WTC11 (cell line): ENCODE measurements around the gene BCO1. TPM values are rescaled to one million over a fixed set of nuclear protein-coding genes. Genes with fewer than 3 reads are reported as not detected.

Source experiments
- ATAC-seq: fragments of 200-7000 bp; cut with Tn5 transposase; 2 replicates; pipeline ENCODE4 v1.10.0; 2021; ENCODE audit warnings: mild to moderate bottlenecking, moderate library complexity
- CTCF ChIA-PET: fragments of 300-600 bp; sonication (Branson Sonifier 250); formaldehyde crosslinking; loops from one replicate; lab custom pipeline; 2021; ENCODE audit warnings: antibody characterized with exemption; lab: Charles Lee
- POLR2A ChIA-PET: fragments of 350-600 bp; sonication (Branson Sonifier 250); formaldehyde crosslinking; loops from one replicate; lab custom pipeline; 2021; ENCODE audit warnings: antibody characterized with exemption; lab: Charles Lee
- DNase-seq: peaks from one replicate; pipeline ENCODE4 v3.0.0; 2021; ENCODE audit warnings: low spot score
- H3K27ac Mint-ChIP-seq: 2 replicates; pipeline ENCODE4 v1.8.0; 2021; ENCODE audit warnings: mixed read lengths
- H3K27me3 Mint-ChIP-seq: 2 replicates; pipeline ENCODE4 v1.8.0; 2021; ENCODE audit warnings: low read depth, mild to moderate bottlenecking, moderate library complexity, mixed read lengths
- H3K36me3 Mint-ChIP-seq: 2 replicates; pipeline ENCODE4 v1.8.0; 2021; ENCODE audit warnings: mixed read lengths
- H3K4me1 Mint-ChIP-seq: 2 replicates; pipeline ENCODE4 v1.8.0; 2022; ENCODE audit warnings: mixed read lengths
- H3K4me3 Mint-ChIP-seq: 2 replicates; pipeline ENCODE4 v1.8.0; 2021; ENCODE audit warnings: mild to moderate bottlenecking, moderate library complexity, mixed read lengths
- H3K9me3 Mint-ChIP-seq: 2 replicates; pipeline ENCODE4 v1.8.0; 2021; ENCODE audit warnings: mixed read lengths
- ARID4B ChIP-seq: sonication (generic); formaldehyde crosslinking; IDR thresholded peaks from 2 replicates; pipeline ENCODE4 v1.8.0; 2023; ENCODE audit warnings: missing genetic modification reagents, mild to moderate bottlenecking, borderline replicate concordance
- CTCF ChIP-seq: fragments of 200-600 bp; IDR thresholded peaks from 2 replicates; pipeline ENCODE4 v1.8.0; 2022; ENCODE audit warnings: antibody characterized with exemption
- ELF4 ChIP-seq: sonication (generic); formaldehyde crosslinking; IDR thresholded peaks from 2 replicates; pipeline ENCODE4 v1.8.1; 2022; ENCODE audit warnings: low read depth, mild to moderate bottlenecking, moderate library complexity, missing genetic modification reagents
- FOXK1 ChIP-seq: sonication (generic); formaldehyde crosslinking; IDR thresholded peaks from 2 replicates; pipeline ENCODE4 v1.8.0; 2022; ENCODE audit warnings: mild to moderate bottlenecking, moderate library complexity, missing genetic modification reagents
- FOXP4 ChIP-seq: sonication (generic); formaldehyde crosslinking; IDR thresholded peaks from 2 replicates; pipeline ENCODE4 v1.8.0; 2022; ENCODE audit warnings: mild to moderate bottlenecking, missing genetic modification reagents
- IRF2 ChIP-seq: sonication (generic); formaldehyde crosslinking; IDR thresholded peaks from 2 replicates; pipeline ENCODE4 v1.8.0; 2022; ENCODE audit warnings: low read depth, missing genetic modification reagents, borderline replicate concordance
- JAZF1 ChIP-seq: fragments of 250-450 bp; sonication (Bioruptor Pico); IDR thresholded peaks from 2 replicates; pipeline ENCODE4 v1.9.0; 2021; ENCODE audit warnings: moderate library complexity, mild to moderate bottlenecking, inconsistent platforms
- MLX ChIP-seq: sonication (generic); formaldehyde crosslinking; IDR thresholded peaks from 2 replicates; pipeline ENCODE4 v1.8.1; 2023; ENCODE audit warnings: mild to moderate bottlenecking, missing genetic modification reagents, moderate library complexity
- MXD4 ChIP-seq: fragments of 250-450 bp; sonication (Bioruptor Pico); IDR thresholded peaks from 2 replicates; pipeline ENCODE4 v1.8.0; 2021; ENCODE audit warnings: mild to moderate bottlenecking, moderate library complexity, borderline replicate concordance
- NFATC4 ChIP-seq: fragments of 250-450 bp; sonication (Bioruptor Pico); IDR thresholded peaks from 2 replicates; pipeline ENCODE4 v1.9.0; 2021; ENCODE audit warnings: mild to moderate bottlenecking
- PREB ChIP-seq: sonication (generic); formaldehyde crosslinking; IDR thresholded peaks from 2 replicates; pipeline ENCODE4 v1.8.1; 2022; ENCODE audit warnings: mild to moderate bottlenecking, missing genetic modification reagents, moderate library complexity, borderline replicate concordance
- SMAD4 ChIP-seq: sonication (generic); formaldehyde crosslinking; IDR thresholded peaks from 2 replicates; pipeline ENCODE4 v1.8.0; 2022; ENCODE audit warnings: mild to moderate bottlenecking, missing genetic modification reagents
- STAT6 ChIP-seq: sonication (generic); formaldehyde crosslinking; conservative IDR thresholded peaks from 2 replicates; pipeline ENCODE4 v1.8.1; 2023; ENCODE audit warnings: mild to moderate bottlenecking, low read depth, missing genetic modification reagents, moderate library complexity
- USF2 ChIP-seq: sonication (generic); formaldehyde crosslinking; IDR thresholded peaks from 2 replicates; pipeline ENCODE4 v1.8.1; 2023; ENCODE audit warnings: mild to moderate bottlenecking, missing genetic modification reagents, moderate library complexity
- ZNF138 ChIP-seq: sonication (generic); formaldehyde crosslinking; conservative IDR thresholded peaks from 2 replicates; pipeline ENCODE4 v1.8.1; 2022; ENCODE audit warnings: mild to moderate bottlenecking, moderate library complexity, missing genetic modification reagents
- ZNF512 ChIP-seq: sonication (generic); formaldehyde crosslinking; IDR thresholded peaks from 2 replicates; pipeline ENCODE4 v1.8.1; 2022; ENCODE audit warnings: missing genetic modification reagents, borderline replicate concordance
- total RNA-seq: library from RNA; stranded (reverse); gene quantifications from 3 replicates; pipeline ENCODE4 v1.2.3, GENCODE V29; 2021

The BCO1 gene
- total RNA-seq, 1 experiment from 2014 or later: 0.15 TPM

GRCh38 chr16:81265052-81265451 is 26.6 kb downstream of the BCO1 start (continued):
- TF ChIP-seq PREB (CRISPR knock-in tag): no peak
- no peak for TF ChIP-seq ARID4B (CRISPR knock-in tag)
- TF ChIP-seq CTCF: no peak
- TF ChIP-seq ZNF138 (CRISPR knock-in tag): no peak
- TF ChIP-seq USF2: no peak
- no peak for TF ChIP-seq ZNF512 (CRISPR knock-in tag)
- TF ChIP-seq MLX (CRISPR knock-in tag): no peak
- TF ChIP-seq IRF2 (CRISPR knock-in tag): no peak
- no peak for TF ChIP-seq ELF4 (CRISPR knock-in tag)
- TF ChIP-seq, all 79 proteins: peak for 0

- ATAC-seq (no peak), DNase-seq (no peak)
- Mint-ChIP-seq H3K4me3 (no peak overlapping the region), H3K9me3 (0 out of 2 replicates have a peak, but pooled peaks cover 7% of the 10 kb centered on the region), H3K27me3 (no peaks in the 10 kb centered on the region), H3K4me1 (no peaks in the 10 kb centered on the region), H3K36me3 (no peaks in the 10 kb centered on the region), H3K27ac (no peak overlapping the region)
- ChIA-PET POLR2A (no interaction called here), CTCF (no interaction called here)
- no peak for TF ChIP-seq MLX (CRISPR knock-in tag)
- TF ChIP-seq IRF2 (CRISPR knock-in tag): no peak
- no peak for TF ChIP-seq FOXP4 (CRISPR knock-in tag)
- TF ChIP-seq SMAD4: no peak
- TF ChIP-seq JAZF1 (CRISPR knock-in tag): no peak
- TF ChIP-seq STAT6 (CRISPR knock-in tag): no peak
- TF ChIP-seq FOXK1 (CRISPR knock-in tag): no peak
- no peak for TF ChIP-seq NFATC4 (CRISPR knock-in tag)
- no peak for TF ChIP-seq MXD4 (CRISPR knock-in tag)
These were observed 27.4 kb downstream of the BCO1 start for GRCh38 chr16:81265658-81266451.
